Measurements from ENCODE around the gene BCAS3.

The BCAS3 gene

GRCh38 chr17:61199431-61200338 lies 522.0 kb downstream of the BCAS3 start:
- DNase-seq (ENCODE audit: low read depth in 2 of 2), result no peak

GRCh38 chr17:61200339-61200715 lies 522.7 kb downstream of the BCAS3 start:
- DNase-seq (ENCODE audit: low read depth in 2 of 2), result no peak

- no peak for DNase-seq (ENCODE audit: low read depth in 2 of 2)
Observed at GRCh38 chr17:61201211-61201610, 523.6 kb downstream of the BCAS3 start.

GRCh38 chr17:61202564-61202963 lies 524.9 kb downstream of the BCAS3 start:
- DNase-seq (ENCODE audit: low read depth in 2 of 2), result no peak

- DNase-seq (ENCODE audit: low read depth in 2 of 2), result no peak
Observed at GRCh38 chr17:61203671-61204131, 526.0 kb downstream of the BCAS3 start.

GRCh38 chr17:61204456-61204855 lies 526.8 kb downstream of the BCAS3 start:
- DNase-seq (ENCODE audit: low read depth in 2 of 2), result no peak

GRCh38 chr17:61205401-61205800 lies 527.8 kb downstream of the BCAS3 start:
- DNase-seq (ENCODE audit: low read depth in 2 of 2), result no peak

GRCh38 chr17:61205931-61206330 lies 528.3 kb downstream of the BCAS3 start:
- no peak for DNase-seq (ENCODE audit: low read depth in 2 of 2)

- no peak for DNase-seq (ENCODE audit: low read depth in 2 of 2)
Observed at GRCh38 chr17:61206922-61207321, 529.3 kb downstream of the BCAS3 start.

- DNase-seq (ENCODE audit: low read depth in 2 of 2), result no peak
Observed at GRCh38 chr17:61208301-61209105, 530.9 kb downstream of the BCAS3 start.

GRCh38 chr17:61209106-61209439 lies 531.4 kb downstream of the BCAS3 start:
- DNase-seq (ENCODE audit: low read depth in 2 of 2), result no peak

- DNase-seq (ENCODE audit: low read depth in 2 of 2), result no peak
Observed at GRCh38 chr17:61209525-61209924, 531.9 kb downstream of the BCAS3 start.

GRCh38 chr17:61211236-61211635 lies 533.6 kb downstream of the BCAS3 start:
- DNase-seq (ENCODE audit: low read depth in 2 of 2), result no peak

GRCh38 chr17:61212655-61213054 lies 535.0 kb downstream of the BCAS3 start:
- no peak for DNase-seq (ENCODE audit: low read depth in 2 of 2)

GRCh38 chr17:61214753-61215152 lies 537.1 kb downstream of the BCAS3 start:
- no peak for DNase-seq (ENCODE audit: low read depth in 2 of 2)

- DNase-seq (ENCODE audit: low read depth in 2 of 2), result no peak
Observed at GRCh38 chr17:61216066-61216465, 538.4 kb downstream of the BCAS3 start.

- no peak for DNase-seq (ENCODE audit: low read depth in 2 of 2)
Observed at GRCh38 chr17:61217878-61218437, 540.3 kb downstream of the BCAS3 start.

- DNase-seq (ENCODE audit: low read depth in 2 of 2), result no peak
Observed at GRCh38 chr17:61218438-61218837, 540.8 kb downstream of the BCAS3 start.

GRCh38 chr17:61219460-61219859 lies 541.8 kb downstream of the BCAS3 start:
- DNase-seq (ENCODE audit: low read depth in 2 of 2), result no peak

GRCh38 chr17:61221181-61221580 lies 543.5 kb downstream of the BCAS3 start:
- DNase-seq (ENCODE audit: low read depth in 2 of 2), result no peak

GRCh38 chr17:61221597-61222471 lies 544.2 kb downstream of the BCAS3 start:
- DNase-seq (ENCODE audit: low read depth in 2 of 2), result no peak

- no peak for DNase-seq (ENCODE audit: low read depth in 2 of 2)
Observed at GRCh38 chr17:61223725-61224124, 546.1 kb downstream of the BCAS3 start.
